ENCODE measurements around the gene DHH. TPM values are rescaled to one million over a fixed set of nuclear protein-coding genes. Genes with fewer than 3 reads are reported as not detected.

The DHH gene
- total and polyA plus RNA-seq, 9 of the 15 experiments (the other 6 are each of a cell fraction or from before 2014, with no cell fraction given): 0.07 to 2.6 (median 0.54) TPM

DNA sequence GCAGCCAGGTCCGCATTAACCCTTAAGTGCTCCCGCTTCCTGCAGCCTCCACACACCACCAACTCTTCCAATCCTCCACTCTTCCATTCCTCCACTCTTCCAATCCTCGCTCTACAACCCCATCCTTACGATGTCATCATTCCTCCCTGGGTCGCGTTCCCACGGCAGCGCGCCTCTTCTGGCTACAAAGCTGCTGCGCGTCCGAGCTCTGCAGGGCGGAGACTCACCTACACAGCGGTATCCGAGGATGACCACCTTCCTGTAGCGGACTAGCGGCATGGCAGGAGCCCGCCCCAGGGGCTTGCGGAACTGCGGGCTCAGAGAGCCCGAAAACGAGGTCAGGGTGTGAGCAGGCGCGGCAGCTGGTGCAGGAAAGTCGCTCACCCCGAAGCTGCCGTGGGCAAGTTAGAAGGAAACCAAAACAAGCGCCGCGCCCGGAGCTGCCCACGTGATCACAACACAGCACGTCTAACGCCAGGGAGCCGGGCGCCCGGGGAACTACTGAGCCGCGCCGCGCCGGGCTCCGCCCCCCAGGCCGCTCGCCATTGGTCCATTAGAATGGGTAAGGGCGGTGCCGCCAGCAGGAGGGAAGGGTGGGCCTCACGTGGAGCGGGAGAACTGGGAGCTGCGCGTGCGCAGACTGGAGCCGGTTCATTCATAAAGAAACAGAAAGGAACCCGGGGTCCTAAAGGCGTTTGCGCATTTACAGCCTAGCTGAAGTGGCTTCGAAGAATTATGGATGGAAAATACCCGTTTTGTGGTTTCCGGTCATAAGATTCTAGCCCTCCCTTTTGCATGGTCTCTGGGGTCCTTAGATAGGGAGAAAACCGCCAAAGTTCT is 24.9 kb downstream of the DHH start, which contains the start of gene RHEBL1 (continued):
- TF ChIP-seq, protein P1, sequence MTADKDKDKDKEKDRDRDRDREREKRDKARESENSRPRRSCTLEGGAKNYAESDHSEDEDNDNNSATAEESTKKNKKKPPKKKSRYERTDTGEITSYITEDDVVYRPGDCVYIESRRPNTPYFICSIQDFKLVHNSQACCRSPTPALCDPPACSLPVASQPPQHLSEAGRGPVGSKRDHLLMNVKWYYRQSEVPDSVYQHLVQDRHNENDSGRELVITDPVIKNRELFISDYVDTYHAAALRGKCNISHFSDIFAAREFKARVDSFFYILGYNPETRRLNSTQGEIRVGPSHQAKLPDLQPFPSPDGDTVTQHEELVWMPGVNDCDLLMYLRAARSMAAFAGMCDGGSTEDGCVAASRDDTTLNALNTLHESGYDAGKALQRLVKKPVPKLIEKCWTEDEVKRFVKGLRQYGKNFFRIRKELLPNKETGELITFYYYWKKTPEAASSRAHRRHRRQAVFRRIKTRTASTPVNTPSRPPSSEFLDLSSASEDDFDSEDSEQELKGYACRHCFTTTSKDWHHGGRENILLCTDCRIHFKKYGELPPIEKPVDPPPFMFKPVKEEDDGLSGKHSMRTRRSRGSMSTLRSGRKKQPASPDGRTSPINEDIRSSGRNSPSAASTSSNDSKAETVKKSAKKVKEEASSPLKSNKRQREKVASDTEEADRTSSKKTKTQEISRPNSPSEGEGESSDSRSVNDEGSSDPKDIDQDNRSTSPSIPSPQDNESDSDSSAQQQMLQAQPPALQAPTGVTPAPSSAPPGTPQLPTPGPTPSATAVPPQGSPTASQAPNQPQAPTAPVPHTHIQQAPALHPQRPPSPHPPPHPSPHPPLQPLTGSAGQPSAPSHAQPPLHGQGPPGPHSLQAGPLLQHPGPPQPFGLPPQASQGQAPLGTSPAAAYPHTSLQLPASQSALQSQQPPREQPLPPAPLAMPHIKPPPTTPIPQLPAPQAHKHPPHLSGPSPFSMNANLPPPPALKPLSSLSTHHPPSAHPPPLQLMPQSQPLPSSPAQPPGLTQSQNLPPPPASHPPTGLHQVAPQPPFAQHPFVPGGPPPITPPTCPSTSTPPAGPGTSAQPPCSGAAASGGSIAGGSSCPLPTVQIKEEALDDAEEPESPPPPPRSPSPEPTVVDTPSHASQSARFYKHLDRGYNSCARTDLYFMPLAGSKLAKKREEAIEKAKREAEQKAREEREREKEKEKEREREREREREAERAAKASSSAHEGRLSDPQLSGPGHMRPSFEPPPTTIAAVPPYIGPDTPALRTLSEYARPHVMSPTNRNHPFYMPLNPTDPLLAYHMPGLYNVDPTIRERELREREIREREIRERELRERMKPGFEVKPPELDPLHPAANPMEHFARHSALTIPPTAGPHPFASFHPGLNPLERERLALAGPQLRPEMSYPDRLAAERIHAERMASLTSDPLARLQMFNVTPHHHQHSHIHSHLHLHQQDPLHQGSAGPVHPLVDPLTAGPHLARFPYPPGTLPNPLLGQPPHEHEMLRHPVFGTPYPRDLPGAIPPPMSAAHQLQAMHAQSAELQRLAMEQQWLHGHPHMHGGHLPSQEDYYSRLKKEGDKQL (CRISPR knock-in tag; IDR thresholded peaks at IDR 0.05; ENCODE audit: borderline replicate concordance): no peak
- TF ChIP-seq TAF15 (IDR thresholded peaks at IDR 0.05; ENCODE audit: low read depth, low read length) (no peak), CEBPB (tag; IDR thresholded peaks at IDR 0.05) (peak; percentile 51; the same call in 1 of the 2 replicates), IRF2 (CRISPR knock-in tag; IDR thresholded peaks at IDR 0.05) (no peak), CBX2 (IDR thresholded peaks at IDR 0.05; ENCODE audit: insufficient read depth, low read length, poor library complexity, severe bottlenecking) (no peak), PPARD (CRISPR knock-in tag; IDR thresholded peaks at IDR 0.05) (no peak), ZNF197 (CRISPR knock-in tag; IDR thresholded peaks at IDR 0.05; ENCODE audit: low read depth) (0 out of 2 replicates have a peak, but pooled peaks have one; percentile 40), SUPT5H (IDR thresholded peaks at IDR 0.05) (peak; percentile 38; the same call in 1 of the 2 replicates), XRCC5 (IDR thresholded peaks at IDR 0.05; ENCODE audit: low read depth, low read length) (0 out of 2 replicates have a peak, but pooled peaks have one; percentile 23), TARDBP (IDR thresholded peaks at IDR 0.05) (0 out of 2 replicates have a peak, but pooled peaks have one; percentile 34), ZNF239 (CRISPR knock-in tag; IDR thresholded peaks at IDR 0.05) (no peak), ZNF668 (CRISPR knock-in tag; IDR thresholded peaks at IDR 0.05) (no peak), POLR3A (IDR thresholded peaks at IDR 0.05; ENCODE audit: borderline replicate concordance, extremely low read depth, insufficient read depth, insufficient read length) (no peak), CTBP1 (IDR thresholded peaks at IDR 0.05; ENCODE audit: borderline replicate concordance) (peak; percentile 98), CSDE1 (IDR thresholded peaks at IDR 0.05) (no peak)
- TF ChIP-seq, protein P2, sequence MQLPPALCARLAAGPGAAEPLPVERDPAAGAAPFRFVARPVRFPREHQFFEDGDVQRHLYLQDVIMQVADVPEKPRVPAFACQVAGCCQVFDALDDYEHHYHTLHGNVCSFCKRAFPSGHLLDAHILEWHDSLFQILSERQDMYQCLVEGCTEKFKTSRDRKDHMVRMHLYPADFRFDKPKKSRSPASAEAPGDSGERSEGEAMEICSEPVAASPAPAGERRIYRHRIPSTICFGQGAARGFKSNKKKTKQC (CRISPR knock-in tag; IDR thresholded peaks at IDR 0.05): no peak
- TF ChIP-seq, protein P3, sequence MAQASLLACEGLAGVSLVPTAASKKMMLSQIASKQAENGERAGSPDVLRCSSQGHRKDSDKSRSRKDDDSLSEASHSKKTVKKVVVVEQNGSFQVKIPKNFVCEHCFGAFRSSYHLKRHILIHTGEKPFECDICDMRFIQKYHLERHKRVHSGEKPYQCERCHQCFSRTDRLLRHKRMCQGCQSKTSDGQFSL (CRISPR knock-in tag; IDR thresholded peaks at IDR 0.05): no peak
- TF ChIP-seq, protein P3 (tag; IDR thresholded peaks at IDR 0.05): no peak
- TF ChIP-seq, protein P4, sequence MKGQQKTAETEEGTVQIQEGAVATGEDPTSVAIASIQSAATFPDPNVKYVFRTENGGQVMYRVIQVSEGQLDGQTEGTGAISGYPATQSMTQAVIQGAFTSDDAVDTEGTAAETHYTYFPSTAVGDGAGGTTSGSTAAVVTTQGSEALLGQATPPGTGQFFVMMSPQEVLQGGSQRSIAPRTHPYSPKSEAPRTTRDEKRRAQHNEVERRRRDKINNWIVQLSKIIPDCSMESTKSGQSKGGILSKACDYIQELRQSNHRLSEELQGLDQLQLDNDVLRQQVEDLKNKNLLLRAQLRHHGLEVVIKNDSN (CRISPR knock-in tag; IDR thresholded peaks at IDR 0.05): peak; percentile 97
